Activated T-cell treated with anti-CD3 and anti-CD28 coated beads, Interleukin-2, amount 50 U/mL, for 72 hours (primary cell): ENCODE measurements around the gene EPHA4. TPM values are rescaled to one million over a fixed set of nuclear protein-coding genes. Genes with fewer than 3 reads are reported as not detected.
A peak's percentile ranks its signal among the peaks of the same experiment; 100 is the strongest.

ENCODE experiments used
- ATAC-seq, 2 donors: fragments of 150-1000 bp; cut with Tn5 transposase; replicated peaks in 1 of 2; 2 replicates each; pipeline ENCODE4 v1.10.0; 2021; ENCODE audit warnings: moderate library complexity in 2 of 2, mild to moderate bottlenecking in 1 of 2
- DNase-seq, 2 donors: peaks; one replicate each; pipeline ENCODE4 v3.0.0; 2021 to 2022; ENCODE audit warnings: mixed read lengths in 1 of 2
- H3K27ac Mint-ChIP-seq: one replicate; pipeline ENCODE4 v1.8.0; 2022; ENCODE audit warnings: mild to moderate bottlenecking, moderate library complexity, mixed read lengths
- H3K27me3 Mint-ChIP-seq: one replicate; pipeline ENCODE4 v1.8.0; 2022; ENCODE audit warnings: low read depth, mixed read lengths
- H3K36me3 Mint-ChIP-seq, 2 donors: one replicate each; pipeline ENCODE4 v1.8.0; 2022; ENCODE audit warnings: mixed read lengths in 2 of 2, mild to moderate bottlenecking in 1 of 2; ENCODE audit not compliant: insufficient read depth in 2 of 2
- H3K4me1 Mint-ChIP-seq: one replicate; pipeline ENCODE4 v1.8.0; 2022; ENCODE audit warnings: low read depth, mixed read lengths
- H3K4me3 Mint-ChIP-seq, 2 donors: one replicate each; pipeline ENCODE4 v1.8.0; 2022; ENCODE audit warnings: mild to moderate bottlenecking in 2 of 2, mixed read lengths in 2 of 2, moderate library complexity in 2 of 2
- H3K9me3 Mint-ChIP-seq, 2 donors: one replicate each; pipeline ENCODE4 v1.8.0; 2022; ENCODE audit warnings: mixed read lengths in 2 of 2
- total RNA-seq, 2 donors: library from RNA; stranded (reverse); gene quantifications; one replicate each; pipeline ENCODE4 v1.2.3, GENCODE V29; 2022

Gene EPHA4
- total RNA-seq, 2 donors from 2014 or later = 3.4 to 6.6 TPM

GRCh38 chr2:221399183-221399582 is 172.9 kb downstream of the EPHA4 start:
- ATAC-seq (no peak), DNase-seq (no peak)
- no peak overlapping the region for H3K4me3 Mint-ChIP-seq
- H3K4me1 Mint-ChIP-seq = no peaks in the 10 kb centered on the region
- peaks cover 0 to 2% of the 10 kb centered on the region in 2 donors for H3K9me3 Mint-ChIP-seq
- no peak overlapping the region for H3K27ac Mint-ChIP-seq
- peaks cover 1 to 2% of the 10 kb centered on the region in 2 donors for H3K36me3 Mint-ChIP-seq
- no peaks in the 10 kb centered on the region for H3K27me3 Mint-ChIP-seq

GRCh38 chr2:221397187-221397586 is 174.9 kb downstream of the EPHA4 start:
- Mint-ChIP-seq H3K36me3 (peaks cover 0 to 2% of the 10 kb centered on the region in 2 donors), H3K4me1 (peaks cover 2% of the 10 kb centered on the region), H3K9me3 (peaks cover 0 to 2% of the 10 kb centered on the region in 2 donors), H3K27me3 (no peaks in the 10 kb centered on the region), H3K4me3 (no peak overlapping the region), H3K27ac (no peak overlapping the region)
- no peak for DNase-seq
- ATAC-seq = no peak

GRCh38 chr2:221392228-221392881 is 179.7 kb downstream of the EPHA4 start:
- Mint-ChIP-seq H3K4me3 (no peak overlapping the region), H3K36me3 (no peaks in the 10 kb centered on the region), H3K4me1 (peaks cover 8% of the 10 kb centered on the region), H3K27me3 (no peaks in the 10 kb centered on the region), H3K27ac (peak overlapping the region; percentile 2), H3K9me3 (no peaks in the 10 kb centered on the region)
- no peak for ATAC-seq
- DNase-seq = no peak

- DNase-seq (no peak), ATAC-seq (no peak)
- no peaks in the 10 kb centered on the region for H3K36me3 Mint-ChIP-seq
- no peaks in the 10 kb centered on the region for H3K9me3 Mint-ChIP-seq
- no peaks in the 10 kb centered on the region for H3K27me3 Mint-ChIP-seq
- peaks cover 8% of the 10 kb centered on the region for H3K4me1 Mint-ChIP-seq
- no peak overlapping the region for H3K27ac Mint-ChIP-seq
- no peak overlapping the region for H3K4me3 Mint-ChIP-seq
These were observed 181.2 kb downstream of the EPHA4 start for GRCh38 chr2:221390878-221391277.

- H3K4me3 Mint-ChIP-seq = no peak overlapping the region
- H3K27me3 Mint-ChIP-seq = no peaks in the 10 kb centered on the region
- H3K9me3 Mint-ChIP-seq = no peaks in the 10 kb centered on the region
- H3K27ac Mint-ChIP-seq = no peak overlapping the region
- H3K4me1 Mint-ChIP-seq = peaks cover 8% of the 10 kb centered on the region
- DNase-seq = no peak
- ATAC-seq = no peak
- no peaks in the 10 kb centered on the region for H3K36me3 Mint-ChIP-seq
These were observed 182.2 kb downstream of the EPHA4 start for GRCh38 chr2:221389904-221390303.

- no peak overlapping the region for H3K4me3 Mint-ChIP-seq
- H3K27ac Mint-ChIP-seq = no peak overlapping the region
- ATAC-seq (no peak), DNase-seq (no peak)
- H3K9me3 Mint-ChIP-seq = no peaks in the 10 kb centered on the region
- H3K27me3 Mint-ChIP-seq = no peaks in the 10 kb centered on the region
- H3K4me1 Mint-ChIP-seq = peaks cover 8% of the 10 kb centered on the region
- peaks cover 0 to under 1% of the 10 kb centered on the region in 2 donors for H3K36me3 Mint-ChIP-seq
These were observed 182.7 kb downstream of the EPHA4 start for GRCh38 chr2:221389421-221389820.

- Mint-ChIP-seq H3K4me3 (no peak overlapping the region), H3K27me3 (no peaks in the 10 kb centered on the region), H3K4me1 (peaks cover 8% of the 10 kb centered on the region), H3K27ac (no peak overlapping the region), H3K9me3 (no peaks in the 10 kb centered on the region), H3K36me3 (peaks cover 0 to 2% of the 10 kb centered on the region in 2 donors)
- no peak for DNase-seq
- ATAC-seq = no peak
These were observed 183.2 kb downstream of the EPHA4 start for GRCh38 chr2:221388891-221389290.

- H3K27ac Mint-ChIP-seq = no peak overlapping the region
- no peaks in the 10 kb centered on the region for H3K9me3 Mint-ChIP-seq
- H3K4me1 Mint-ChIP-seq = no peaks in the 10 kb centered on the region
- peaks cover 0 to 2% of the 10 kb centered on the region in 2 donors for H3K36me3 Mint-ChIP-seq
- no peak overlapping the region for H3K4me3 Mint-ChIP-seq
- ATAC-seq = no peak
- DNase-seq = no peak
- H3K27me3 Mint-ChIP-seq = no peaks in the 10 kb centered on the region
These were observed 186.4 kb downstream of the EPHA4 start for GRCh38 chr2:221385716-221386115.

- Mint-ChIP-seq H3K4me3 (no peak overlapping the region), H3K9me3 (no peaks in the 10 kb centered on the region), H3K27me3 (no peaks in the 10 kb centered on the region), H3K27ac (no peak overlapping the region), H3K36me3 (peaks cover 0 to 2% of the 10 kb centered on the region in 2 donors), H3K4me1 (no peaks in the 10 kb centered on the region)
- DNase-seq (no peak), ATAC-seq (no peak)
These were observed 190.1 kb downstream of the EPHA4 start for GRCh38 chr2:221381928-221382488.

- no peaks in the 10 kb centered on the region for H3K4me1 Mint-ChIP-seq
- H3K27ac Mint-ChIP-seq = no peak overlapping the region
- ATAC-seq (peak in 1 of 2 donors; percentile 60), DNase-seq (no peak)
- H3K27me3 Mint-ChIP-seq = no peaks in the 10 kb centered on the region
- H3K36me3 Mint-ChIP-seq = peaks cover 0 to 2% of the 10 kb centered on the region in 2 donors
- no peaks in the 10 kb centered on the region for H3K9me3 Mint-ChIP-seq
- no peak overlapping the region for H3K4me3 Mint-ChIP-seq
These were observed 191.4 kb downstream of the EPHA4 start for GRCh38 chr2:221380686-221381085.

GRCh38 chr2:221380062-221380461 is 192.0 kb downstream of the EPHA4 start:
- no peaks in the 10 kb centered on the region for H3K4me1 Mint-ChIP-seq
- peak in 1 of 2 donors; percentile 22 for ATAC-seq
- H3K27ac Mint-ChIP-seq = no peak overlapping the region

GRCh38 chr2:221377597-221377996 is 194.5 kb downstream of the EPHA4 start:
- Mint-ChIP-seq H3K9me3 (no peaks in the 10 kb centered on the region), H3K4me1 (no peaks in the 10 kb centered on the region), H3K27ac (no peak overlapping the region), H3K27me3 (no peaks in the 10 kb centered on the region), H3K36me3 (no peaks in the 10 kb centered on the region), H3K4me3 (no peak overlapping the region)
- ATAC-seq (no peak), DNase-seq (no peak)

More at GRCh38 chr2:221380062-221380461, 192.0 kb downstream of the EPHA4 start:
- Mint-ChIP-seq H3K27me3 (no peaks in the 10 kb centered on the region), H3K9me3 (no peaks in the 10 kb centered on the region), H3K36me3 (peaks cover 0 to 2% of the 10 kb centered on the region in 2 donors), H3K4me3 (no peak overlapping the region)
- no peak for DNase-seq

- ATAC-seq = no peak
- Mint-ChIP-seq H3K27ac (no peak overlapping the region), H3K4me1 (no peaks in the 10 kb centered on the region), H3K27me3 (peaks cover 2% of the 10 kb centered on the region), H3K9me3 (no peaks in the 10 kb centered on the region), H3K4me3 (no peak overlapping the region), H3K36me3 (no peaks in the 10 kb centered on the region)
- no peak for DNase-seq
These were observed 195.0 kb downstream of the EPHA4 start for GRCh38 chr2:221377066-221377465.

- Mint-ChIP-seq H3K9me3 (no peaks in the 10 kb centered on the region), H3K4me1 (no peaks in the 10 kb centered on the region), H3K4me3 (no peak overlapping the region), H3K36me3 (no peaks in the 10 kb centered on the region), H3K27ac (no peak overlapping the region), H3K27me3 (peaks cover 11% of the 10 kb centered on the region)
- DNase-seq = no peak
- no peak for ATAC-seq
These were observed 197.9 kb downstream of the EPHA4 start for GRCh38 chr2:221374234-221374633.
